Spleen (tissue), 11 donors: ENCODE data around the gene C8G. TPM values are rescaled to one million over a fixed set of nuclear protein-coding genes. Genes with fewer than 3 reads are reported as not detected.

Experiments
- DNase-seq: peaks from one replicate; pipeline ENCODE4 v3.0.0-alpha.2; 2020
- H3K27ac ChIP-seq, 8 donors: fragments of 200-600 bp; sonication (generic) in 7 of 8; 1 replicate in 4 of 8; 2 replicates in 4 of 8; pipeline versions ENCODE4 v1.5.0 to v1.8.0; 2016 to 2021; ENCODE audit warnings: inconsistent platforms in 4 of 8, mild to moderate bottlenecking in 4 of 8, moderate library complexity in 1 of 8
- H3K27me3 ChIP-seq, 7 donors: fragments of 200-600 bp; sonication (generic) in 6 of 7; replicated peaks in 1 of 7; 1 replicate in 4 of 7; 2 replicates in 3 of 7; pipeline versions ENCODE4 v1.5.0 to v1.8.0; 2016 to 2021; ENCODE audit warnings: inconsistent platforms in 3 of 7, mild to moderate bottlenecking in 1 of 7
- H3K36me3 ChIP-seq, 6 donors: fragments of 200-600 bp; sonication (generic) in 5 of 6; 1 replicate in 4 of 6; 2 replicates in 2 of 6; pipeline versions ENCODE4 v1.5.0 to v1.8.0; 2016 to 2021; ENCODE audit warnings: inconsistent platforms in 2 of 6
- H3K4me1 ChIP-seq, 6 donors: fragments of 200-600 bp; sonication (generic) in 5 of 6; 1 replicate in 3 of 6; 2 replicates in 3 of 6; pipeline versions ENCODE4 v1.5.0 to v1.8.0; 2016 to 2021; ENCODE audit warnings: inconsistent platforms in 3 of 6
- H3K4me3 ChIP-seq, 8 donors: fragments of 200-600 bp; sonication (generic) in 7 of 8; 1 replicate in 4 of 8; 2 replicates in 4 of 8; pipeline versions ENCODE4 v1.5.0 to v1.8.0; 2016 to 2021; ENCODE audit warnings: inconsistent platforms in 4 of 8, mild to moderate bottlenecking in 4 of 8, moderate library complexity in 2 of 8
- H3K9me3 ChIP-seq, 8 donors: fragments of 200-600 bp; sonication (generic) in 7 of 8; 1 replicate in 4 of 8; 2 replicates in 4 of 8; pipeline versions ENCODE4 v1.5.0 to v1.8.0; 2016 to 2021; ENCODE audit warnings: inconsistent platforms in 4 of 8
- POLR2A ChIP-seq, 3 donors: fragments of 450-650 bp; IDR thresholded peaks; one replicate each; pipeline ENCODE4 v1.5.1; 2017; ENCODE audit warnings: antibody characterized with exemption in 3 of 3, mild to moderate bottlenecking in 1 of 3
- POLR2AphosphoS5 ChIP-seq, 3 donors: sonication (generic); formaldehyde crosslinking; IDR thresholded peaks; one replicate each; pipeline ENCODE4 v1.5.1; 2017; ENCODE audit warnings: antibody characterized with exemption in 3 of 3
- WGBS, 5 donors: extraction: QIAGEN DNeasy Blood & Tissue Kit in 3 of 5; methylation state at CpG; one replicate each; pipeline versions ENCODE4 v1.1.5 to v1.1.7; 2013 to 2018; 5-methylcytosine and 5-hydroxymethylcytosine counted together
- intact Hi-C: fragments of 100-400 bp; cut with DNase I; formaldehyde crosslinking; loops from one replicate; pipeline ENCODE4 v1.15.0; 2023; ENCODE audit warnings: low total_unique reads
- polyA plus RNA-seq, 3 donors: library from polyadenylated mRNA; stranded (reverse); fragments of 200-250 nt; gene quantifications; one replicate each; pipeline ENCODE4 v1.2.1, GENCODE V29; 2013
- total RNA-seq, 7 donors: library from RNA; depleted of rRNA in 3 of 7; stranded (reverse); fragments of >200 nt in 3 of 7; fragmentation: NEBNext Ultra II Directional in 4 of 7; extraction: Animal tissue kit (Norgen Biotek cat#: 25700) in 4 of 7; gene quantifications; one replicate each; pipeline versions ENCODE4 v1.1.0 to v1.2.1, GENCODE V29; 2016 to 2021
- TF ChIP-seq, protein P1 (sequence below), 11 experiments: fragments of 200-600 bp in 7 of 11; fragments of 450-650 bp in 4 of 11; sonication (generic) in 4 of 11; IDR thresholded peaks in 8 of 11; conservative IDR thresholded peaks in 3 of 11; 1 replicate in 7 of 11; 2 replicates in 4 of 11; pipeline versions ENCODE4 v1.4.0 to v1.8.0; 2016 to 2021; ENCODE audit warnings: antibody characterized with exemption in 11 of 11, inconsistent platforms in 4 of 11, mild to moderate bottlenecking in 1 of 11
- donor health status: healthy with polysubstance abuse.
- donor health status: DM: no; HTN: no; CAD: no; lungs with moderate emphysema.
- donor health status: DM: no; HTN: no; CAD: no.
- donor health status: Bipolar disorder and iron deficiency.
- donor health status: healthy.
- donor health status: DM: no; HTN: no; CAD: no.
- donor health status: DM: yes; HTN: yes; CAD: no.

Gene C8G
- total and polyA plus RNA-seq, 10 donors = 2.3 to 7.4 (median 3.7) TPM; not detected in 1

DNA sequence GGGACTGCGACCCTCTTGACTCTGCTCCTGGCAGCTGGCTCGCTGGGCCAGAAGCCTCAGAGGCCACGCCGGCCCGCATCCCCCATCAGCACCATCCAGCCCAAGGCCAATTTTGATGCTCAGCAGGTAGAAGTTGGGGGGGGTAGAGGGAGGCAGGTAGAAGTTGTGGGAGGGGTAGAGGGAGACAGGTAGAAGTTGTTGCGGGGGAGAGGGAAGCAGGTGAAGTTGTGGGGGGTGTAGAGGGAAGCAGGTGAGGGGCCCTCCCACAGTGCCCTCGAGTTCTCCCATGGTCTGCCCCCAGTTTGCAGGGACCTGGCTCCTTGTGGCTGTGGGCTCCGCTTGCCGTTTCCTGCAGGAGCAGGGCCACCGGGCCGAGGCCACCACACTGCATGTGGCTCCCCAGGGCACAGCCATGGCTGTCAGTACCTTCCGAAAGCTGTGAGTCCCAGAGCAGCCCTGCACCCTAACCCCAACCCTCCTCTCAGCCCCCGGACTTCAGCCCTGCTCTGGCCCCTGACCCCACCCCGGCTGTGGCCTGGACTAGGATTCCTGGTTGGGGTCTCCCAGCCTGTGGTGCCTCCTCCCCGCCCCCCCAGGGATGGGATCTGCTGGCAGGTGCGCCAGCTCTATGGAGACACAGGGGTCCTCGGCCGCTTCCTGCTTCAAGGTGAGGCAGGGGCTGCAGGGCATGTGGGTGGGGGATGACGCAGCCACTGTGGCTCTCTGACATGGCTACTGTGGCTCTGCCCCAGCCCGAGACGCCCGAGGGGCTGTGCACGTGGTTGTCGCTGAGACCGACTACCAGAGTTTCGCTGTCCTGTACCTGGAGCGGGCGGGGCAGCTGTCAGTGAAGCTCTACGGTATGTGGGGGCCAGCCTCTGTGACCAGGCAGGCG is 537 bp downstream of the C8G start:
- peak overlapping the region in 3 of 8 donors; percentile 96 to 97 (median 97) for H3K27ac ChIP-seq
- peak; percentile 87 for DNase-seq
- TF ChIP-seq POLR2AphosphoS5 (IDR thresholded peaks at IDR 0.05) (no peak), POLR2A (IDR thresholded peaks at IDR 0.05) (no peak)
- TF ChIP-seq, protein P1, sequence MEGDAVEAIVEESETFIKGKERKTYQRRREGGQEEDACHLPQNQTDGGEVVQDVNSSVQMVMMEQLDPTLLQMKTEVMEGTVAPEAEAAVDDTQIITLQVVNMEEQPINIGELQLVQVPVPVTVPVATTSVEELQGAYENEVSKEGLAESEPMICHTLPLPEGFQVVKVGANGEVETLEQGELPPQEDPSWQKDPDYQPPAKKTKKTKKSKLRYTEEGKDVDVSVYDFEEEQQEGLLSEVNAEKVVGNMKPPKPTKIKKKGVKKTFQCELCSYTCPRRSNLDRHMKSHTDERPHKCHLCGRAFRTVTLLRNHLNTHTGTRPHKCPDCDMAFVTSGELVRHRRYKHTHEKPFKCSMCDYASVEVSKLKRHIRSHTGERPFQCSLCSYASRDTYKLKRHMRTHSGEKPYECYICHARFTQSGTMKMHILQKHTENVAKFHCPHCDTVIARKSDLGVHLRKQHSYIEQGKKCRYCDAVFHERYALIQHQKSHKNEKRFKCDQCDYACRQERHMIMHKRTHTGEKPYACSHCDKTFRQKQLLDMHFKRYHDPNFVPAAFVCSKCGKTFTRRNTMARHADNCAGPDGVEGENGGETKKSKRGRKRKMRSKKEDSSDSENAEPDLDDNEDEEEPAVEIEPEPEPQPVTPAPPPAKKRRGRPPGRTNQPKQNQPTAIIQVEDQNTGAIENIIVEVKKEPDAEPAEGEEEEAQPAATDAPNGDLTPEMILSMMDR (IDR thresholded peaks at IDR 0.05 in 8 of 11, conservative IDR thresholded peaks at IDR 0.05 in 3 of 11) = no peak
- H3K27me3 ChIP-seq = no peaks in the 10 kb centered on the region
- no peaks in the 10 kb centered on the region for H3K9me3 ChIP-seq
- intact Hi-C loops = loop anchor here (10.0 kb wide), 3 partner anchors 61 to 101 kb away; partner anchors contain the start of genes AJM1, FUT7, PHPT1 and TRAF2
- WGBS, 5 donors = 83 to 95% (median 89%) methylated on average over 16 to 30 of the region's 30 CpGs
- H3K4me1 ChIP-seq = peaks cover 29 to 93% (median 72%) of the 10 kb centered on the region in 6 donors
- H3K36me3 ChIP-seq = peaks cover 6 to 29% (median 25%) of the 10 kb centered on the region in 6 donors
- H3K4me3 ChIP-seq = no peak overlapping the region

DNA sequence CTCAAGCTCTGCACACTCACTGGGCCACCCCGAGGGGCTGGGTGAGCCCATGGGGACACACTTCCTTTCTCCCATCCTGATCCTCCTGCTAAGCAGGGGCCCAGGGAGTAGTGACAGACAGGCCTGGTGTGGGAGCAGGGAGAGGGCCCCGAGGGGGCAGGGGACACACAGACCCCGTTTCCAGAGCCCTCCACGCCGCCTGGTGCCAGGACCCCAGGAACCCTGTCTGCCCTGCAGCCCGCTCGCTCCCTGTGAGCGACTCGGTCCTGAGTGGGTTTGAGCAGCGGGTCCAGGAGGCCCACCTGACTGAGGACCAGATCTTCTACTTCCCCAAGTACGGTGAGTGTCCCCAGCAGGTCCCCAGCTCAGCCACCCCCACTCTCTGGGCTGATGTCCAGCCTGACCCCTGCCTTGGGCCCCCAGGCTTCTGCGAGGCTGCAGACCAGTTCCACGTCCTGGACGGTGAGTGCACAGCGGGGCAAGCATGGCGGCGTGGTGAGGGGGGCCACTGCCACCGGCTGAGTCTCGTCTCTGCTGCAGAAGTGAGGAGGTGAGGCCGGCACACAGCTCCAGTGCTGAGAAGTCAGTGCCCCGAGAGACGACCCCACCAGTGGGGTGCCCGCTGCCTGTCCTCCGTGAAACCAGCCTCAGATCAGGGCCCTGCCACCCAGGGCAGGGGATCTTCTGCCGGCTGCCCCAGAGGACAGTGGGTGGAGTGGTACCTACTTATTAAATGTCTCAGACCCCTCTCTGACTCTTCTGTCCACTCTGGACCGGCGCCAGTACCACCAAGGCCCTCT is 1.4 kb downstream of the C8G start:
- intact Hi-C loops = loop anchor here (10.0 kb wide), 3 partner anchors 62 to 102 kb away; partner anchors contain the start of genes AJM1, FUT7, PHPT1 and TRAF2
- no peak for TF ChIP-seq POLR2A (IDR thresholded peaks at IDR 0.05)
- TF ChIP-seq POLR2AphosphoS5 (IDR thresholded peaks at IDR 0.05) = no peak
- TF ChIP-seq, protein P1 (IDR thresholded peaks at IDR 0.05 in 8 of 11, conservative IDR thresholded peaks at IDR 0.05 in 3 of 11) = no peak
- peak; percentile 81 for DNase-seq
- peaks cover 3 to 20% (median 17%) of the 10 kb centered on the region in 6 donors for H3K36me3 ChIP-seq
- H3K27ac ChIP-seq = peak overlapping the region in 5 of 8 donors; percentile 34 to 91 (median 62)
- WGBS, 5 donors = 80 to 88% (median 81%) methylated on average over 19 to 27 of the region's 27 CpGs
- no peaks in the 10 kb centered on the region for H3K9me3 ChIP-seq
- H3K27me3 ChIP-seq = no peaks in the 10 kb centered on the region
- peaks cover 30 to 93% (median 71%) of the 10 kb centered on the region in 6 donors for H3K4me1 ChIP-seq
- no peak overlapping the region for H3K4me3 ChIP-seq

GRCh38 chr9:136947028-136947891 is 2.2 kb downstream of the C8G start:
- H3K27me3 ChIP-seq = no peaks in the 10 kb centered on the region
- WGBS, 5 donors = 59 to 81% (median 63%) methylated on average over 16 to 26 of the region's 26 CpGs
- peak; percentile 80 for DNase-seq
- H3K9me3 ChIP-seq = no peaks in the 10 kb centered on the region
- H3K4me1 ChIP-seq = peaks cover 30 to 93% (median 68%) of the 10 kb centered on the region in 6 donors
- peak overlapping the region in 6 of 8 donors; percentile 9 to 91 (median 50) for H3K27ac ChIP-seq
- TF ChIP-seq, protein P1 (IDR thresholded peaks at IDR 0.05 in 8 of 11, conservative IDR thresholded peaks at IDR 0.05 in 3 of 11) = no peak
- TF ChIP-seq POLR2AphosphoS5 (IDR thresholded peaks at IDR 0.05) = no peak
- no peak for TF ChIP-seq POLR2A (IDR thresholded peaks at IDR 0.05)
- H3K4me3 ChIP-seq = no peak overlapping the region
- H3K36me3 ChIP-seq = peaks cover 3 to 12% (median 9%) of the 10 kb centered on the region in 6 donors
- intact Hi-C loops = loop anchor here (10.0 kb wide), 3 partner anchors 62 to 102 kb away; partner anchors contain the start of genes AJM1, FUT7, PHPT1 and TRAF2
